ENCODE results near the gene SETD1B. TPM values are rescaled to one million over a fixed set of nuclear protein-coding genes. Genes with fewer than 3 reads are reported as not detected.
"Not testable (repeated sequence)": the region's sequence is repeated elsewhere in the genome, so short reads cannot be mapped to it uniquely, and the experiment has no call there.

SETD1B gene
- total RNA-seq, 1 donor from 2014 or later: 22.7 TPM

- no peaks in the 10 kb centered on the region for H3K27me3 ChIP-seq
- no peak overlapping the region for H3K27ac ChIP-seq
- no peak for DNase-seq (ENCODE audit: low spot score in 2 of 2)
- H3K9me3 ChIP-seq: no peaks in the 10 kb centered on the region
- no peaks in the 10 kb centered on the region for H3K4me1 ChIP-seq
- H3K36me3 ChIP-seq: no peaks in the 10 kb centered on the region
- TF ChIP-seq CTCF (IDR thresholded peaks at IDR 0.05): no peak
- intact Hi-C loops (cut with DNase I): no loop called here
- no peak overlapping the region for H3K4me3 ChIP-seq
Observed at GRCh38 chr12:121849211-121849610, 45.4 kb downstream of the SETD1B start.

GRCh38 chr12:121849665-121850064 is 45.9 kb downstream of the SETD1B start:
- no peak overlapping the region for H3K4me3 ChIP-seq
- no peak for DNase-seq (ENCODE audit: low spot score in 2 of 2)
- TF ChIP-seq CTCF (IDR thresholded peaks at IDR 0.05): no peak
- H3K36me3 ChIP-seq: no peaks in the 10 kb centered on the region
- H3K4me1 ChIP-seq: no peaks in the 10 kb centered on the region
- intact Hi-C loops (cut with DNase I): no loop called here
- H3K27me3 ChIP-seq: no peaks in the 10 kb centered on the region
- H3K27ac ChIP-seq: no peak overlapping the region
- H3K9me3 ChIP-seq: no peaks in the 10 kb centered on the region

- intact Hi-C loops (cut with DNase I); H3K9me3 ChIP-seq; DNase-seq (ENCODE audit: low spot score in 2 of 2); H3K4me1 ChIP-seq; H3K27me3 ChIP-seq; H3K27ac ChIP-seq; H3K4me3 ChIP-seq; H3K36me3 ChIP-seq: not testable (repeated sequence)
Observed at GRCh38 chr12:121852392-121852791, 48.6 kb downstream of the SETD1B start.

GRCh38 chr12:121857322-121858246 is 53.8 kb downstream of the SETD1B start:
- H3K27me3 ChIP-seq: no peaks in the 10 kb centered on the region
- no peak overlapping the region for H3K4me3 ChIP-seq
- H3K36me3 ChIP-seq: no peaks in the 10 kb centered on the region
- H3K4me1 ChIP-seq: peaks cover 18 to 33% of the 10 kb centered on the region in 2 donors
- H3K27ac ChIP-seq: peak overlapping the region; percentile 97
- intact Hi-C loops (cut with DNase I): loop anchor here (1.0 to 2.0 kb wide), 2 partner anchors 17 to 63 kb away; no protein-coding TSS in a partner anchor
- DNase-seq (ENCODE audit: low spot score in 2 of 2): no peak
- no peaks in the 10 kb centered on the region for H3K9me3 ChIP-seq
- TF ChIP-seq CTCF (IDR thresholded peaks at IDR 0.05): no peak

- Histone ChIP-seq H3K36me3 (no peaks in the 10 kb centered on the region), H3K27me3 (no peaks in the 10 kb centered on the region), H3K27ac (peak overlapping the region; percentile 97), H3K9me3 (no peaks in the 10 kb centered on the region), H3K4me1 (peaks cover 18 to 33% of the 10 kb centered on the region in 2 donors), H3K4me3 (peak overlapping the region in 1 of 2 donors; percentile 16)
- TF ChIP-seq CTCF (IDR thresholded peaks at IDR 0.05): no peak
- no peak for DNase-seq (ENCODE audit: low spot score in 2 of 2)
- intact Hi-C loops (cut with DNase I): loop anchor here (1.0 to 2.0 kb wide), 2 partner anchors 18 to 63 kb away; no protein-coding TSS in a partner anchor
Observed at GRCh38 chr12:121858318-121858661, 54.5 kb downstream of the SETD1B start.
